IMR-90 (cell line): ENCODE measurements around the gene PCSK6. TPM values are rescaled to one million over a fixed set of nuclear protein-coding genes. Genes with fewer than 3 reads are reported as not detected.

Source experiments
- ATAC-seq: fragments of 200-7000 bp; cut with Tn5 transposase; 2 replicates; pipeline ENCODE4 v1.9.1; 2020; ENCODE audit warnings: low read depth, mild to moderate bottlenecking, moderate library complexity
- BruUV-seq: library from RNA; stranded (reverse); fragments of 400-500 nt; replicated peaks from 2 replicates; lab custom pipeline; 2021; lab: Mats Ljungman, UMichigan
- CTCF ChIA-PET: fragments of 300-600 bp; formaldehyde crosslinking; extraction: SDS; loops from one replicate; lab custom pipeline; 2021; ENCODE audit warnings: antibody characterized with exemption; lab: Yijun Ruan, JAX
- POLR2A ChIA-PET: fragments of 300-600 bp; sonication (Branson Sonifier 250); formaldehyde crosslinking; loops from one replicate; lab custom pipeline; 2022; ENCODE audit warnings: antibody characterized with exemption; ENCODE audit not compliant: unreplicated experiment; lab: Charles Lee
- DNase-seq: peaks from one replicate; pipeline ENCODE4 v3.0.0; 2013
- H2AFZ ChIP-seq: replicated peaks from 2 replicates; pipeline ENCODE3; 2013; ENCODE audit warnings: low read length, mild to moderate bottlenecking; ENCODE audit not compliant: poor library complexity
- H2AK5ac ChIP-seq: 2 replicates; pipeline ENCODE4 v1.6.1; 2013; ENCODE audit warnings: low read depth, low read length, inconsistent platforms
- H2AK9ac ChIP-seq: replicated peaks from 2 replicates; pipeline ENCODE3; 2013; ENCODE audit warnings: mild to moderate bottlenecking, low read depth, low read length, moderate library complexity; ENCODE audit not compliant: poor library complexity
- H2BK120ac ChIP-seq: 2 replicates; pipeline ENCODE4 v1.6.1; 2013; ENCODE audit warnings: low read depth, low read length, inconsistent platforms
- H2BK15ac ChIP-seq: 3 replicates; pipeline ENCODE4 v1.6.1; 2013; ENCODE audit warnings: low read depth, low read length, inconsistent platforms
- H2BK20ac ChIP-seq: 2 replicates; pipeline ENCODE4 v1.6.1; 2013; ENCODE audit warnings: low read depth, mild to moderate bottlenecking, inconsistent platforms, low read length, moderate library complexity
- H2BK5ac ChIP-seq: 2 replicates; pipeline ENCODE4 v1.6.1; 2013; ENCODE audit warnings: mild to moderate bottlenecking, low read depth, low read length, inconsistent platforms; ENCODE audit not compliant: poor library complexity, severe bottlenecking
- H3K14ac ChIP-seq: replicated peaks from 2 replicates; pipeline ENCODE4 v1.6.1; 2013; ENCODE audit warnings: low read depth, low read length, inconsistent platforms
- H3K18ac ChIP-seq: 2 replicates; pipeline ENCODE4 v1.6.1; 2013; ENCODE audit warnings: low read depth, low read length, control low read depth
- H3K23ac ChIP-seq: 2 replicates; pipeline ENCODE4 v1.6.1; 2013; ENCODE audit warnings: low read depth, low read length, inconsistent platforms
- H3K27ac ChIP-seq: 2 replicates; pipeline ENCODE4 v1.5.1; 2013; ENCODE audit warnings: mild to moderate bottlenecking, control low read depth, low read length; ENCODE audit not compliant: insufficient read depth
- H3K27me3 ChIP-seq: 2 replicates; pipeline ENCODE4 v1.6.1; 2013; ENCODE audit warnings: low read length; ENCODE audit not compliant: control insufficient read depth, insufficient read depth
- H3K36me3 ChIP-seq: 2 replicates; pipeline ENCODE4 v1.6.1; 2013; ENCODE audit warnings: low read length, mixed read lengths; ENCODE audit not compliant: control insufficient read depth, insufficient read depth
- H3K4ac ChIP-seq: 2 replicates; pipeline ENCODE4 v1.6.1; 2013; ENCODE audit warnings: low read depth, low read length, inconsistent platforms
- H3K4me1 ChIP-seq: 2 replicates; pipeline ENCODE4 v1.6.1; 2013; ENCODE audit warnings: low read length, mixed read lengths; ENCODE audit not compliant: control insufficient read depth, insufficient read depth
- H3K4me2 ChIP-seq: 2 replicates; pipeline ENCODE4 v1.6.1; 2013; ENCODE audit warnings: low read depth, mild to moderate bottlenecking, control low read depth, low read length, moderate library complexity
- H3K4me3 ChIP-seq: 2 replicates; pipeline ENCODE4 v1.5.1; 2013; ENCODE audit warnings: low read depth, mild to moderate bottlenecking, control low read depth, low read length, moderate library complexity; ENCODE audit not compliant: insufficient read depth
- H3K56ac ChIP-seq: 2 replicates; pipeline ENCODE4 v1.6.1; 2013; ENCODE audit warnings: low read length, inconsistent platforms; ENCODE audit not compliant: insufficient read depth; ENCODE audit errors: extremely low read depth
- H3K79me1 ChIP-seq, 2 experiments: 2 replicates each; pipeline ENCODE4 v1.6.1; 2013; ENCODE audit warnings: low read length in 2 of 2, inconsistent platforms in 1 of 2, low read depth in 1 of 2
- H3K9ac ChIP-seq: 2 replicates; pipeline ENCODE4 v1.6.1; 2013; ENCODE audit warnings: low read depth, low read length, control low read depth
- H3K9me1 ChIP-seq: 2 replicates; pipeline ENCODE4 v1.6.1; 2013; ENCODE audit warnings: low read length, inconsistent platforms; ENCODE audit not compliant: insufficient read depth
- H3K9me3 ChIP-seq: 2 replicates; pipeline ENCODE4 v1.6.1; 2013; ENCODE audit warnings: low read length; ENCODE audit not compliant: control insufficient read depth, insufficient read depth
- H4K20me1 ChIP-seq: 2 replicates; pipeline ENCODE4 v1.6.1; 2013; ENCODE audit warnings: low read length, inconsistent platforms; ENCODE audit not compliant: insufficient read depth
- H4K5ac ChIP-seq: 2 replicates; pipeline ENCODE4 v1.6.1; 2013; ENCODE audit warnings: mild to moderate bottlenecking, low read depth, low read length, control low read depth
- H4K8ac ChIP-seq, 2 experiments: 2 replicates each; pipeline ENCODE4 v1.6.1; 2013; ENCODE audit warnings: low read depth in 2 of 2, low read length in 2 of 2, control low read depth in 1 of 2, inconsistent platforms in 1 of 2
- H4K91ac ChIP-seq: 2 replicates; pipeline ENCODE4 v1.6.1; 2013; ENCODE audit warnings: low read depth, low read length, inconsistent platforms; ENCODE audit not compliant: insufficient read depth
- BHLHE40 ChIP-seq: fragments of 150-350 bp; IDR thresholded peaks from 2 replicates; pipeline ENCODE4 v1.6.1; 2016; ENCODE audit warnings: mild to moderate bottlenecking, low read depth, low read length
- CHD1 ChIP-seq: IDR thresholded peaks from 2 replicates; pipeline ENCODE4 v1.6.1; 2012; ENCODE audit warnings: low read depth, low read length, improper control_type of control experiment
- FOS ChIP-seq: fragments of 150-350 bp; IDR thresholded peaks from 2 replicates; pipeline ENCODE4 v1.6.1; 2016; ENCODE audit warnings: low read depth, low read length
- MAZ ChIP-seq: IDR thresholded peaks from 2 replicates; pipeline ENCODE4 v1.6.1; 2012; ENCODE audit warnings: low read depth, mild to moderate bottlenecking, low read length, improper control_type of control experiment, moderate library complexity, borderline replicate concordance
- NFE2L2 ChIP-seq: fragments of 150-350 bp; IDR thresholded peaks from 2 replicates; pipeline ENCODE4 v1.6.1; 2016; ENCODE audit warnings: low read depth, mild to moderate bottlenecking, low read length
- USF2 ChIP-seq: fragments of 150-350 bp; IDR thresholded peaks from 2 replicates; pipeline ENCODE4 v1.6.1; 2017; ENCODE audit warnings: mild to moderate bottlenecking, antibody characterized with exemption, low read length, low read depth
- WGBS, 2 experiments: methylation state at CpG; one replicate each; pipeline versions ENCODE4 v1.1.5 to v1.1.7; 2013; ENCODE audit warnings: missing lambda C conversion rate in 2 of 2; ENCODE audit not compliant: insufficient read length in 1 of 2; ENCODE audit errors: extremely low coverage in 2 of 2; 5-methylcytosine and 5-hydroxymethylcytosine counted together
- dilution Hi-C: fragments of 300-500 bp; cut with HindIII; formaldehyde crosslinking; loops from one replicate; pipeline ENCODE4 v1.14.3; 2018; ENCODE audit warnings: low sequenced_read_pairs; ENCODE audit not compliant: unreplicated experiment
- in situ Hi-C: fragments of 300-500 bp; cut with MboI; formaldehyde crosslinking; loops from 3 replicates; pipeline ENCODE4 v1.14.3; 2019; ENCODE audit warnings: low sequenced_read_pairs, inconsistent platforms, mixed read lengths
- intact Hi-C: fragments of 100-400 bp; cut with micrococcal nuclease; formaldehyde crosslinking; loops from 2 replicates; pipeline ENCODE4 v1.10.0; 2022
- polyA plus RNA-seq, 3 experiments: library from polyadenylated mRNA; depleted of rRNA; stranded (reverse); fragments of >200 nt; gene quantifications; 2 replicates each; pipeline ENCODE4 v1.2.3, GENCODE V29; 2012; ENCODE audit warnings: low replicate concordance in 1 of 3
- total RNA-seq: library from RNA; depleted of rRNA; stranded (reverse); fragments of >200 nt; gene quantifications from 2 replicates; pipeline ENCODE4 v1.2.3, GENCODE V29; 2012

The PCSK6 gene
- total and polyA plus RNA-seq, 2 of the 4 experiments (the other 2 are of a cell fraction) = not detected

DNA sequence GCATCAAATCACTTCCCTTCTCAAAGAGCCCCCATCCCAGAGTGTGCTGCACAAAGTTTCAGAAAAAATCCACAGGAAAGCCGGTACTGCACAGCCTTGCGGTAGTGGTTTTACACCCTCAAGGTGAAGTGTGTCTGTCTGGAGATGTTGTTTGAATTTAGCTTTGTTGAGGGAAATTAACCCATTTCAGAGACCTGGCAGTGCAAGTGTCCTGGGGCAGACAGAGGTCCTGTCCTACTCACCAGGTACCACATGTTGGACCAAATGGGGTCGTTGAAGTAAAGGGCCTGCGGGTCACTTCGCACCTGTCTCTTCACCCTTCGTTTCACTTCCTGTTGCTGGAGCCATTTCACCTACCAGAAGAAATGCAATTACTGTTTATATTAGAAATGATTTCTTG is 57.8 kb downstream of the PCSK6 start:
- BruUV-seq = no TSS peak
- Histone ChIP-seq H3K27me3 (peaks cover 20% of the 10 kb centered on the region), H3K9ac (no peak overlapping the region), H2AK9ac (no peak overlapping the region), H4K20me1 (no peaks in the 10 kb centered on the region), H3K27ac (no peak overlapping the region), H3K4ac (no peak overlapping the region), H3K9me1 (no peaks in the 10 kb centered on the region), H3K4me3 (no peak overlapping the region), H3K14ac (no peak overlapping the region), H3K36me3 (no peaks in the 10 kb centered on the region), H2BK15ac (no peak overlapping the region), H4K8ac (no peak overlapping the region), H2BK5ac (no peak overlapping the region), H3K4me2 (no peak overlapping the region), H2AFZ (no peak overlapping the region), H3K9me3 (no peaks in the 10 kb centered on the region), H2BK120ac (no peak overlapping the region), H3K79me1 (no peaks in the 10 kb centered on the region), H3K4me1 (no peaks in the 10 kb centered on the region), H3K56ac (no peak overlapping the region), H3K23ac (no peak overlapping the region), H3K18ac (no peak overlapping the region), H4K5ac (no peak overlapping the region), H4K91ac (no peak overlapping the region), H2BK20ac (no peak overlapping the region), H2AK5ac (no peak overlapping the region)
- DNase-seq (no peak), ATAC-seq (no peak)
- intact Hi-C loops (no loop called here), in situ Hi-C loops (no loop called here), dilution Hi-C loops (no loop called here)
- ChIA-PET POLR2A (no interaction called here), CTCF (no interaction called here)
- TF ChIP-seq BHLHE40 = no peak
- no peak for TF ChIP-seq USF2
- TF ChIP-seq CHD1 = no peak
- TF ChIP-seq MAZ = no peak
- no peak for TF ChIP-seq FOS
- TF ChIP-seq NFE2L2 = no peak
- WGBS, 2 experiments = 80% methylated on average over 2 of the region's 6 CpGs; no CpG with 5 or more reads in 1 of the 2 experiments
